ENCODE results near the gene CA5B. TPM values are rescaled to one million over a fixed set of nuclear protein-coding genes. Genes with fewer than 3 reads are reported as not detected.

Gene CA5B
- 6.4 and 8.3 TPM in 2 replicates for total RNA-seq (2021)
- long read RNA-seq, full-length matches to known transcripts: 10 of 18 reads
- long read RNA-seq, partial matches to known transcripts: 2 of 18 reads
- long read RNA-seq, other reads (novel, unspliced or antisense): 6 of 18 reads

- no peak within 1 kb of the TSS for H2BK15ac ChIP-seq (ENCODE audit: low read depth, low read length)
- H4K5ac ChIP-seq (ENCODE audit: insufficient read length, low read depth, low read length): no peak within 1 kb of the TSS
- Mint-ChIP-seq H3K36me3 (ENCODE audit: insufficient read depth in 1 of 3, low read depth in 3 of 3) (peaks cover 0 to 6% (median 0%) of the 10 kb centered on the region in 3 experiments; a peak in 2 of 7 replicates), H3K27ac (peak within 1 kb of the TSS in 1 of 3 experiments; percentile 79; a peak in 2 of 7 replicates), H3K27me3 (ENCODE audit: low read depth) (peaks cover 23% of the 10 kb centered on the region), H3K9me3 (no peaks in the 10 kb centered on the region), H3K4me3 (peak within 1 kb of the TSS; percentile 86 to 88), H3K4me1 (peaks cover 21 to 22% of the 10 kb centered on the region in 2 experiments)
- no peak within 1 kb of the TSS for H2BK20ac ChIP-seq (ENCODE audit: low read depth, low read length, poor library complexity, severe bottlenecking)
- H3K27me3 ChIP-seq (ENCODE audit: insufficient read depth, low read length): no peaks in the 10 kb centered on the region
- no peak within 1 kb of the TSS for H2BK12ac ChIP-seq (ENCODE audit: insufficient read length, low read depth, low read length)
- no peak within 1 kb of the TSS for H3T11ph ChIP-seq (ENCODE audit: low read length)
- no peaks in the 10 kb centered on the region for H3K79me1 ChIP-seq (ENCODE audit: insufficient read depth, low read depth, low read length, poor library complexity, severe bottlenecking)
- TF ChIP-seq CTCF (conservative IDR thresholded peaks at IDR 0.05): no peak
- no peak within 1 kb of the TSS for H3K56ac ChIP-seq (ENCODE audit: insufficient read length, low read depth, low read length)
- no peak within 1 kb of the TSS for H2BK120ac ChIP-seq (ENCODE audit: low read depth, low read length, poor library complexity, severe bottlenecking)
- H2BK5ac ChIP-seq (ENCODE audit: insufficient read length, low read length): no peak within 1 kb of the TSS
- no peaks in the 10 kb centered on the region for H3K79me2 ChIP-seq (ENCODE audit: insufficient read depth, low read length)
- peak; percentile 99 for DNase-seq
- no peak within 1 kb of the TSS for H4K91ac ChIP-seq (ENCODE audit: insufficient read length, low read depth, low read length)
- H3K9ac ChIP-seq (ENCODE audit: extremely low read depth, insufficient read length, low read length): peak within 1 kb of the TSS; percentile 39
- H3K4me2 ChIP-seq (ENCODE audit: insufficient read depth, insufficient read length, low read length): peak within 1 kb of the TSS; percentile 78
- no peak within 1 kb of the TSS for H3K23ac ChIP-seq (ENCODE audit: insufficient read length, low read depth, low read length)
- no peak within 1 kb of the TSS for H3K4ac ChIP-seq (ENCODE audit: low read depth, low read length)
- H3K18ac ChIP-seq (ENCODE audit: insufficient read length, low read depth, low read length): peak within 1 kb of the TSS; percentile 37
- H3K23me2 ChIP-seq (ENCODE audit: insufficient read length, low read depth, low read length, poor library complexity, severe bottlenecking): peaks cover 10% of the 10 kb centered on the region
- H4K20me1 ChIP-seq (ENCODE audit: control insufficient read depth, insufficient read depth, insufficient read length): no peaks in the 10 kb centered on the region
- peak within 1 kb of the TSS; percentile 43 for H2AFZ ChIP-seq (ENCODE audit: low read length)
- H3K14ac ChIP-seq (ENCODE audit: insufficient read depth, low read length): peak within 1 kb of the TSS; percentile 21; the same call in 1 of the 2 replicates
- peaks cover 4% of the 10 kb centered on the region; the same call in 1 of the 2 replicates for H3K4me1 ChIP-seq (ENCODE audit: insufficient read depth, low read length)
- WGBS (ENCODE audit: extremely low coverage, insufficient read length, low lambda C conversion rate): no CpG with 5 or more reads among the region's 55 CpGs
- no peaks in the 10 kb centered on the region for H3K9me3 ChIP-seq (ENCODE audit: control insufficient read depth, low read depth, low read length)
- H2AK5ac ChIP-seq (ENCODE audit: insufficient read length, low read length): no peak within 1 kb of the TSS
- H4K8ac ChIP-seq (replicated peaks; ENCODE audit: insufficient read length, low read depth, low read length): no peak within 1 kb of the TSS
- no peak within 1 kb of the TSS for H3K27ac ChIP-seq (ENCODE audit: insufficient read length, low read depth, low read length)
These were observed at the start of gene CA5B for GRCh38 chrX:15737959-15738902. Gene CA5B (plus strand): TSS chrX:15738270. CDS start chrX:15750024, 11,754 bp downstream.

All from H9 (cell line).